WTC11 (cell line): ENCODE measurements around the gene HTR3B. TPM values are rescaled to one million over a fixed set of nuclear protein-coding genes. Genes with fewer than 3 reads are reported as not detected.
A peak's percentile ranks its signal among the peaks of the same experiment; 100 is the strongest.

ENCODE experiments used
- ATAC-seq: fragments of 200-7000 bp; cut with Tn5 transposase; 2 replicates; pipeline ENCODE4 v1.10.0; 2021; ENCODE audit warnings: mild to moderate bottlenecking, moderate library complexity
- CTCF ChIA-PET: fragments of 300-600 bp; sonication (Branson Sonifier 250); formaldehyde crosslinking; loops from one replicate; lab custom pipeline; 2021; ENCODE audit warnings: antibody characterized with exemption; lab: Charles Lee
- POLR2A ChIA-PET: fragments of 350-600 bp; sonication (Branson Sonifier 250); formaldehyde crosslinking; loops from one replicate; lab custom pipeline; 2021; ENCODE audit warnings: antibody characterized with exemption; lab: Charles Lee
- DNase-seq: peaks from one replicate; pipeline ENCODE4 v3.0.0; 2021; ENCODE audit warnings: low spot score
- H3K27ac Mint-ChIP-seq: 2 replicates; pipeline ENCODE4 v1.8.0; 2021; ENCODE audit warnings: mixed read lengths
- H3K27me3 Mint-ChIP-seq: 2 replicates; pipeline ENCODE4 v1.8.0; 2021; ENCODE audit warnings: low read depth, mild to moderate bottlenecking, moderate library complexity, mixed read lengths
- H3K36me3 Mint-ChIP-seq: 2 replicates; pipeline ENCODE4 v1.8.0; 2021; ENCODE audit warnings: mixed read lengths
- H3K4me1 Mint-ChIP-seq: 2 replicates; pipeline ENCODE4 v1.8.0; 2022; ENCODE audit warnings: mixed read lengths
- H3K4me3 Mint-ChIP-seq: 2 replicates; pipeline ENCODE4 v1.8.0; 2021; ENCODE audit warnings: mild to moderate bottlenecking, moderate library complexity, mixed read lengths
- H3K9me3 Mint-ChIP-seq: 2 replicates; pipeline ENCODE4 v1.8.0; 2021; ENCODE audit warnings: mixed read lengths
- CBFB ChIP-seq: sonication (generic); formaldehyde crosslinking; IDR thresholded peaks from 2 replicates; pipeline ENCODE4 v1.8.1; 2022; ENCODE audit warnings: mild to moderate bottlenecking, low read depth, missing genetic modification reagents
- CREB1 ChIP-seq: sonication (generic); formaldehyde crosslinking; IDR thresholded peaks from 2 replicates; pipeline ENCODE4 v1.8.0; 2023; ENCODE audit warnings: mild to moderate bottlenecking, missing genetic modification reagents
- ETV6 ChIP-seq: sonication (generic); formaldehyde crosslinking; IDR thresholded peaks from 2 replicates; pipeline ENCODE4 v1.8.1; 2022; ENCODE audit warnings: mild to moderate bottlenecking, missing genetic modification reagents
- FOXP1 ChIP-seq: sonication (generic); formaldehyde crosslinking; IDR thresholded peaks from 2 replicates; pipeline ENCODE4 v1.8.0; 2022; ENCODE audit warnings: missing genetic modification reagents, mild to moderate bottlenecking, moderate library complexity, borderline replicate concordance
- GTF2I ChIP-seq: fragments of 250-450 bp; sonication (Bioruptor Pico); conservative IDR thresholded peaks from 2 replicates; pipeline ENCODE4 v1.4.0; 2021; ENCODE audit warnings: mild to moderate bottlenecking
- IRF2 ChIP-seq: sonication (generic); formaldehyde crosslinking; IDR thresholded peaks from 2 replicates; pipeline ENCODE4 v1.8.0; 2022; ENCODE audit warnings: low read depth, missing genetic modification reagents, borderline replicate concordance
- KAT7 ChIP-seq: sonication (generic); formaldehyde crosslinking; IDR thresholded peaks from 2 replicates; pipeline ENCODE4 v1.8.1; 2023; ENCODE audit warnings: missing genetic modification reagents, mild to moderate bottlenecking, borderline replicate concordance
- MXD4 ChIP-seq: fragments of 250-450 bp; sonication (Bioruptor Pico); IDR thresholded peaks from 2 replicates; pipeline ENCODE4 v1.8.0; 2021; ENCODE audit warnings: mild to moderate bottlenecking, moderate library complexity, borderline replicate concordance
- NFATC4 ChIP-seq: fragments of 250-450 bp; sonication (Bioruptor Pico); IDR thresholded peaks from 2 replicates; pipeline ENCODE4 v1.9.0; 2021; ENCODE audit warnings: mild to moderate bottlenecking
- NFYB ChIP-seq: sonication (generic); formaldehyde crosslinking; conservative IDR thresholded peaks from 2 replicates; pipeline ENCODE4 v1.8.0; 2022; ENCODE audit warnings: low read depth, missing genetic modification reagents
- NR3C1 ChIP-seq: sonication (generic); formaldehyde crosslinking; conservative IDR thresholded peaks from 2 replicates; pipeline ENCODE4 v1.8.1; 2023; ENCODE audit warnings: low read depth, mild to moderate bottlenecking, missing genetic modification reagents
- SP1 ChIP-seq: sonication (generic); formaldehyde crosslinking; conservative IDR thresholded peaks from 2 replicates; pipeline ENCODE4 v1.8.1; 2022; ENCODE audit warnings: missing genetic modification reagents
- ZBTB21 ChIP-seq: sonication (generic); formaldehyde crosslinking; IDR thresholded peaks from 2 replicates; pipeline ENCODE4 v1.8.1; 2023; ENCODE audit warnings: mild to moderate bottlenecking, missing genetic modification reagents, borderline replicate concordance
- ZNF138 ChIP-seq: sonication (generic); formaldehyde crosslinking; conservative IDR thresholded peaks from 2 replicates; pipeline ENCODE4 v1.8.1; 2022; ENCODE audit warnings: mild to moderate bottlenecking, moderate library complexity, missing genetic modification reagents
- ZNF263 ChIP-seq: sonication (generic); formaldehyde crosslinking; IDR thresholded peaks from 2 replicates; pipeline ENCODE4 v1.8.1; 2022; ENCODE audit warnings: low read depth, mild to moderate bottlenecking, moderate library complexity, missing genetic modification reagents
- ZNF317 ChIP-seq: sonication (generic); formaldehyde crosslinking; IDR thresholded peaks from 2 replicates; pipeline ENCODE4 v1.8.1; 2023; ENCODE audit warnings: low read depth, mild to moderate bottlenecking, moderate library complexity, missing genetic modification reagents, borderline replicate concordance
- total RNA-seq: library from RNA; stranded (reverse); gene quantifications from 3 replicates; pipeline ENCODE4 v1.2.3, GENCODE V29; 2021
- TF ChIP-seq, protein P1 (sequence below): sonication (generic); formaldehyde crosslinking; IDR thresholded peaks from 2 replicates; pipeline ENCODE4 v1.8.1; 2022; ENCODE audit warnings: low read depth, missing genetic modification reagents, borderline replicate concordance
- TF ChIP-seq, protein P2 (sequence below): sonication (generic); formaldehyde crosslinking; IDR thresholded peaks from 2 replicates; pipeline ENCODE4 v1.8.1; 2023; ENCODE audit warnings: mild to moderate bottlenecking, missing genetic modification reagents
- TF ChIP-seq, protein P3 (sequence below): sonication (generic); formaldehyde crosslinking; conservative IDR thresholded peaks from 2 replicates; pipeline ENCODE4 v1.8.1; 2023; ENCODE audit warnings: mild to moderate bottlenecking, low read depth, missing genetic modification reagents, moderate library complexity
- TF ChIP-seq, protein P4 (sequence below): fragments of 200-600 bp; IDR thresholded peaks from 2 replicates; pipeline ENCODE4 v1.8.0; 2022; ENCODE audit warnings: antibody characterized with exemption
- TF ChIP-seq, protein P5 (sequence below): sonication (generic); formaldehyde crosslinking; IDR thresholded peaks from 2 replicates; pipeline ENCODE4 v1.8.0; 2023; ENCODE audit warnings: mild to moderate bottlenecking, missing genetic modification reagents
- TF ChIP-seq, protein P6 (sequence below): sonication (generic); formaldehyde crosslinking; IDR thresholded peaks from 2 replicates; pipeline ENCODE4 v1.8.1; 2022; ENCODE audit warnings: mild to moderate bottlenecking, missing genetic modification reagents, moderate library complexity, borderline replicate concordance

The HTR3B gene
- total RNA-seq, 1 experiment from 2014 or later: not detected

DNA sequence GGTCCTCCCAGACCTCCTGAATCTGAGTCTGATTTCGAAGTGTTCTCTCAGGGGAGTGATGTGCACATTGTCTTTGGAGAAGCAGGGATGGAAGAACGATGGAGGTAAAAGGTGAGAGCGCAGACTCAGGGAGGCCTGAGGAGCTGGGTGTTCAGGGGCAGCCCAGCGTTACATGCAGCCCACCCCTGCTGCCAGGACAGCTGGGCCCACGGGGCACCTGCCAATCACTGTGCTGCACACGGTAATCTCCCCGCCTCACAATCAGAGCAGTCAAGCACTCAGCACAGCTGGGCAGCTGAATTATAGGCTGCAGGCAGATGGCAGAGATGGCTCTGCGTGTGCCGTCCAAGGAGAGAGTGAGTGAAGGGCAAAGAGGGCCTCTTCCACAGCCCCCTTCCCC is 52.4 kb downstream of the HTR3B start (continued):
- TF ChIP-seq, protein P1, sequence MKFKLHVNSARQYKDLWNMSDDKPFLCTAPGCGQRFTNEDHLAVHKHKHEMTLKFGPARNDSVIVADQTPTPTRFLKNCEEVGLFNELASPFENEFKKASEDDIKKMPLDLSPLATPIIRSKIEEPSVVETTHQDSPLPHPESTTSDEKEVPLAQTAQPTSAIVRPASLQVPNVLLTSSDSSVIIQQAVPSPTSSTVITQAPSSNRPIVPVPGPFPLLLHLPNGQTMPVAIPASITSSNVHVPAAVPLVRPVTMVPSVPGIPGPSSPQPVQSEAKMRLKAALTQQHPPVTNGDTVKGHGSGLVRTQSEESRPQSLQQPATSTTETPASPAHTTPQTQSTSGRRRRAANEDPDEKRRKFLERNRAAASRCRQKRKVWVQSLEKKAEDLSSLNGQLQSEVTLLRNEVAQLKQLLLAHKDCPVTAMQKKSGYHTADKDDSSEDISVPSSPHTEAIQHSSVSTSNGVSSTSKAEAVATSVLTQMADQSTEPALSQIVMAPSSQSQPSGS (CRISPR knock-in tag): no peak
- no peak for TF ChIP-seq ZBTB21 (CRISPR knock-in tag)
- no peak for TF ChIP-seq NFYB (CRISPR knock-in tag)
- TF ChIP-seq, protein P2, sequence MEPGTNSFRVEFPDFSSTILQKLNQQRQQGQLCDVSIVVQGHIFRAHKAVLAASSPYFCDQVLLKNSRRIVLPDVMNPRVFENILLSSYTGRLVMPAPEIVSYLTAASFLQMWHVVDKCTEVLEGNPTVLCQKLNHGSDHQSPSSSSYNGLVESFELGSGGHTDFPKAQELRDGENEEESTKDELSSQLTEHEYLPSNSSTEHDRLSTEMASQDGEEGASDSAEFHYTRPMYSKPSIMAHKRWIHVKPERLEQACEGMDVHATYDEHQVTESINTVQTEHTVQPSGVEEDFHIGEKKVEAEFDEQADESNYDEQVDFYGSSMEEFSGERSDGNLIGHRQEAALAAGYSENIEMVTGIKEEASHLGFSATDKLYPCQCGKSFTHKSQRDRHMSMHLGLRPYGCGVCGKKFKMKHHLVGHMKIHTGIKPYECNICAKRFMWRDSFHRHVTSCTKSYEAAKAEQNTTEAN (CRISPR knock-in tag): no peak
- no peak for TF ChIP-seq MXD4 (CRISPR knock-in tag)
- TF ChIP-seq IRF2 (CRISPR knock-in tag): no peak
- TF ChIP-seq ZNF317 (CRISPR knock-in tag): no peak

DNA sequence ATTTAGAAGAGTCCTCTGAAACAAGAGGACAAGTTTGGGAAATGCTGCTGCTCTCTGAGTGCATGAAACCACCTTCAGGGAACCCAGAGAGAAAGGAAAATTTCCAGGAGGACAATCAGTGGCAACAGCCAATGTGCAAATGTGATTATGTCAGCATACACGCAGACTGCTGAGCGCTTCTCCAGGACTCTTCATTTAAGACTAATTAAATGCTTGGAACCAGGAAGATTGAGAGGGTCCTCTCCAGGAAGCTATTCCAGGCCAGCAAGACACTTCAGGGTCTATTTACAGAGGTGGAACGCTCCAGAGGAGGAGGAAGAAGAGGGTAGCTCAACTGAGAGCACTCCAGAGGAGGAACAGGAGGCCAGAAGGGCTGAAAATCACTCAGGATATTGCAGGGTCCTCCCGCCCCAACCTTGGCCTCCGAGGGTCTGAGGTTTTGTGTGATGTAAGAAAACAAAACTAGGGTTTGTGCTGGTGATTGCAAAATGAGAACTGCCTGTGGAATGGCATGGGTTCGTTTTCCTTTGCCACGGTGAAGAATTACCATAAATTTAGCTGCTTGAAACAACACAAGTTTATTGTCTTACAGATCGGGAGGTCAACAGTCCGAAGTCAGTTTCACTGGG is 56.2 kb downstream of the HTR3B start:
- Mint-ChIP-seq H3K36me3 (no peaks in the 10 kb centered on the region), H3K27me3 (peaks cover 10% of the 10 kb centered on the region), H3K27ac (peak overlapping the region; percentile 54; the same call in 1 of the 2 replicates), H3K4me1 (peaks cover 59% of the 10 kb centered on the region), H3K4me3 (no peak overlapping the region), H3K9me3 (no peaks in the 10 kb centered on the region)
- ChIA-PET CTCF (interaction anchor here (2.7 kb wide), 1 partner anchor 65 kb away, joined by 10 read pairs; no protein-coding TSS in a partner anchor), POLR2A (no interaction called here)
- no peak for TF ChIP-seq NFATC4
- no peak for TF ChIP-seq CREB1 (CRISPR knock-in tag)
- TF ChIP-seq, protein P3, sequence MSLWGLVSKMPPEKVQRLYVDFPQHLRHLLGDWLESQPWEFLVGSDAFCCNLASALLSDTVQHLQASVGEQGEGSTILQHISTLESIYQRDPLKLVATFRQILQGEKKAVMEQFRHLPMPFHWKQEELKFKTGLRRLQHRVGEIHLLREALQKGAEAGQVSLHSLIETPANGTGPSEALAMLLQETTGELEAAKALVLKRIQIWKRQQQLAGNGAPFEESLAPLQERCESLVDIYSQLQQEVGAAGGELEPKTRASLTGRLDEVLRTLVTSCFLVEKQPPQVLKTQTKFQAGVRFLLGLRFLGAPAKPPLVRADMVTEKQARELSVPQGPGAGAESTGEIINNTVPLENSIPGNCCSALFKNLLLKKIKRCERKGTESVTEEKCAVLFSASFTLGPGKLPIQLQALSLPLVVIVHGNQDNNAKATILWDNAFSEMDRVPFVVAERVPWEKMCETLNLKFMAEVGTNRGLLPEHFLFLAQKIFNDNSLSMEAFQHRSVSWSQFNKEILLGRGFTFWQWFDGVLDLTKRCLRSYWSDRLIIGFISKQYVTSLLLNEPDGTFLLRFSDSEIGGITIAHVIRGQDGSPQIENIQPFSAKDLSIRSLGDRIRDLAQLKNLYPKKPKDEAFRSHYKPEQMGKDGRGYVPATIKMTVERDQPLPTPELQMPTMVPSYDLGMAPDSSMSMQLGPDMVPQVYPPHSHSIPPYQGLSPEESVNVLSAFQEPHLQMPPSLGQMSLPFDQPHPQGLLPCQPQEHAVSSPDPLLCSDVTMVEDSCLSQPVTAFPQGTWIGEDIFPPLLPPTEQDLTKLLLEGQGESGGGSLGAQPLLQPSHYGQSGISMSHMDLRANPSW (CRISPR knock-in tag): no peak
- no peak for TF ChIP-seq ZNF263
- TF ChIP-seq GTF2I: no peak
- TF ChIP-seq, protein P4, sequence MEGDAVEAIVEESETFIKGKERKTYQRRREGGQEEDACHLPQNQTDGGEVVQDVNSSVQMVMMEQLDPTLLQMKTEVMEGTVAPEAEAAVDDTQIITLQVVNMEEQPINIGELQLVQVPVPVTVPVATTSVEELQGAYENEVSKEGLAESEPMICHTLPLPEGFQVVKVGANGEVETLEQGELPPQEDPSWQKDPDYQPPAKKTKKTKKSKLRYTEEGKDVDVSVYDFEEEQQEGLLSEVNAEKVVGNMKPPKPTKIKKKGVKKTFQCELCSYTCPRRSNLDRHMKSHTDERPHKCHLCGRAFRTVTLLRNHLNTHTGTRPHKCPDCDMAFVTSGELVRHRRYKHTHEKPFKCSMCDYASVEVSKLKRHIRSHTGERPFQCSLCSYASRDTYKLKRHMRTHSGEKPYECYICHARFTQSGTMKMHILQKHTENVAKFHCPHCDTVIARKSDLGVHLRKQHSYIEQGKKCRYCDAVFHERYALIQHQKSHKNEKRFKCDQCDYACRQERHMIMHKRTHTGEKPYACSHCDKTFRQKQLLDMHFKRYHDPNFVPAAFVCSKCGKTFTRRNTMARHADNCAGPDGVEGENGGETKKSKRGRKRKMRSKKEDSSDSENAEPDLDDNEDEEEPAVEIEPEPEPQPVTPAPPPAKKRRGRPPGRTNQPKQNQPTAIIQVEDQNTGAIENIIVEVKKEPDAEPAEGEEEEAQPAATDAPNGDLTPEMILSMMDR: no peak
- TF ChIP-seq CBFB (CRISPR knock-in tag): no peak
- TF ChIP-seq, protein P5, sequence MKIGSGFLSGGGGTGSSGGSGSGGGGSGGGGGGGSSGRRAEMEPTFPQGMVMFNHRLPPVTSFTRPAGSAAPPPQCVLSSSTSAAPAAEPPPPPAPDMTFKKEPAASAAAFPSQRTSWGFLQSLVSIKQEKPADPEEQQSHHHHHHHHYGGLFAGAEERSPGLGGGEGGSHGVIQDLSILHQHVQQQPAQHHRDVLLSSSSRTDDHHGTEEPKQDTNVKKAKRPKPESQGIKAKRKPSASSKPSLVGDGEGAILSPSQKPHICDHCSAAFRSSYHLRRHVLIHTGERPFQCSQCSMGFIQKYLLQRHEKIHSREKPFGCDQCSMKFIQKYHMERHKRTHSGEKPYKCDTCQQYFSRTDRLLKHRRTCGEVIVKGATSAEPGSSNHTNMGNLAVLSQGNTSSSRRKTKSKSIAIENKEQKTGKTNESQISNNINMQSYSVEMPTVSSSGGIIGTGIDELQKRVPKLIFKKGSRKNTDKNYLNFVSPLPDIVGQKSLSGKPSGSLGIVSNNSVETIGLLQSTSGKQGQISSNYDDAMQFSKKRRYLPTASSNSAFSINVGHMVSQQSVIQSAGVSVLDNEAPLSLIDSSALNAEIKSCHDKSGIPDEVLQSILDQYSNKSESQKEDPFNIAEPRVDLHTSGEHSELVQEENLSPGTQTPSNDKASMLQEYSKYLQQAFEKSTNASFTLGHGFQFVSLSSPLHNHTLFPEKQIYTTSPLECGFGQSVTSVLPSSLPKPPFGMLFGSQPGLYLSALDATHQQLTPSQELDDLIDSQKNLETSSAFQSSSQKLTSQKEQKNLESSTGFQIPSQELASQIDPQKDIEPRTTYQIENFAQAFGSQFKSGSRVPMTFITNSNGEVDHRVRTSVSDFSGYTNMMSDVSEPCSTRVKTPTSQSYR (CRISPR knock-in tag): no peak
- TF ChIP-seq NR3C1 (CRISPR knock-in tag): no peak
- TF ChIP-seq IRF2 (CRISPR knock-in tag): no peak
- no peak for TF ChIP-seq FOXP1 (CRISPR knock-in tag)
- no peak for TF ChIP-seq ZNF138 (CRISPR knock-in tag)
- TF ChIP-seq ETV6 (CRISPR knock-in tag): no peak
- no peak for TF ChIP-seq KAT7 (CRISPR knock-in tag)
- no peak for TF ChIP-seq SP1 (CRISPR knock-in tag)
- TF ChIP-seq, protein P6, sequence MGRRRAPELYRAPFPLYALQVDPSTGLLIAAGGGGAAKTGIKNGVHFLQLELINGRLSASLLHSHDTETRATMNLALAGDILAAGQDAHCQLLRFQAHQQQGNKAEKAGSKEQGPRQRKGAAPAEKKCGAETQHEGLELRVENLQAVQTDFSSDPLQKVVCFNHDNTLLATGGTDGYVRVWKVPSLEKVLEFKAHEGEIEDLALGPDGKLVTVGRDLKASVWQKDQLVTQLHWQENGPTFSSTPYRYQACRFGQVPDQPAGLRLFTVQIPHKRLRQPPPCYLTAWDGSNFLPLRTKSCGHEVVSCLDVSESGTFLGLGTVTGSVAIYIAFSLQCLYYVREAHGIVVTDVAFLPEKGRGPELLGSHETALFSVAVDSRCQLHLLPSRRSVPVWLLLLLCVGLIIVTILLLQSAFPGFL (CRISPR knock-in tag): no peak
- ATAC-seq: no peak
- no peak for DNase-seq
